Measurements from ENCODE around the gene HSD3B2.

Gene HSD3B2

GRCh38 chr1:119467219-119467618, 52.3 kb downstream of the HSD3B2 start:
- DNase-seq = no peak

- no peak for DNase-seq
Observed at GRCh38 chr1:119467857-119468668, 53.1 kb downstream of the HSD3B2 start.

GRCh38 chr1:119469741-119470140, 54.8 kb downstream of the HSD3B2 start:
- DNase-seq = no peak

- no peak for DNase-seq
Observed at GRCh38 chr1:119470377-119470776, 55.4 kb downstream of the HSD3B2 start.

- no peak for DNase-seq
Observed at GRCh38 chr1:119470958-119471357, 56.0 kb downstream of the HSD3B2 start.

GRCh38 chr1:119471566-119471965, 56.6 kb downstream of the HSD3B2 start:
- no peak for DNase-seq

GRCh38 chr1:119472080-119472818, 57.3 kb downstream of the HSD3B2 start:
- no peak for DNase-seq
